ENCODE data around the gene AHCYL1.

- TF ChIP-seq GATA3 (IDR thresholded peaks at IDR 0.05; ENCODE audit: low read depth, low read length), result no peak
- no peak for TF ChIP-seq GATA2 (IDR thresholded peaks at IDR 0.05; ENCODE audit: low read depth, low read length)
Observed at GRCh38 chr1:109946511-109946910, 38.1 kb upstream of the AHCYL1 start.
